Pancreas (tissue), 10 donors: ENCODE measurements around the gene GPR155. TPM values are rescaled to one million over a fixed set of nuclear protein-coding genes. Genes with fewer than 3 reads are reported as not detected.
"Not testable (repeated sequence)": the region's sequence is repeated elsewhere in the genome, so short reads cannot be mapped to it uniquely, and the experiment has no call there.

ENCODE experiments used
- ATAC-seq, 4 donors: fragments of 200-7000 bp; cut with Tn5 transposase; one replicate each; pipeline versions ENCODE4 v1.8.0 to v1.9.1; 2020; ENCODE audit warnings: mild to moderate bottlenecking in 4 of 4, moderate library complexity in 4 of 4
- DNase-seq, 6 donors: peaks; one replicate each; pipeline ENCODE4 v3.0.0-alpha.2; 2020
- FAIRE-seq: peaks from 2 replicates; lab custom pipeline; 2012; peaks lifted over from hg19 to GRCh38; lab: Jason Lieb, UNC
- H3K27ac ChIP-seq, 4 donors: fragments of 200-600 bp; sonication (generic); 1 replicate in 3 of 4; 2 replicates in 1 of 4; pipeline versions ENCODE4 v1.5.0 to v1.8.0; 2020
- H3K27me3 ChIP-seq, 4 donors: fragments of 200-600 bp; one replicate each; pipeline ENCODE4 v1.8.0; 2021
- H3K36me3 ChIP-seq, 3 donors: fragments of 200-600 bp; sonication (generic) in 1 of 3; one replicate each; pipeline versions ENCODE4 v1.5.0 to v1.8.0; 2020 to 2021
- H3K4me1 ChIP-seq, 3 donors: fragments of 200-600 bp; one replicate each; pipeline ENCODE4 v1.8.0; 2021
- H3K4me3 ChIP-seq, 4 donors: fragments of 200-600 bp; sonication (generic) in 2 of 4; one replicate each; pipeline versions ENCODE4 v1.5.0 to v1.8.0; 2020 to 2021
- H3K9me3 ChIP-seq, 4 donors: fragments of 200-600 bp; one replicate each; pipeline ENCODE4 v1.8.0; 2021
- whole genome bisulfite sequencing, 2 donors: extraction: QIAGEN DNeasy Blood & Tissue Kit; methylation state at CpG; one replicate each; pipeline ENCODE4 v1.1.7; 2013; 5-methylcytosine and 5-hydroxymethylcytosine counted together
- intact Hi-C, 3 donors: fragments of 100-400 bp; cut with DNase I; formaldehyde crosslinking; loops; one replicate each; pipeline versions ENCODE4 v1.11.1 to v1.14.2; 2022
- polyA plus RNA-seq, 2 donors: library from polyadenylated mRNA; stranded (reverse); fragments of 200-250 nt; gene quantifications; one replicate each; pipeline ENCODE4 v1.2.3, GENCODE V29; 2013
- total RNA-seq, 6 donors: library from RNA; stranded (reverse); fragmentation: NEBNext Ultra II Directional in 4 of 6; extraction: Animal tissue kit (Norgen Biotek cat#: 25700) in 4 of 6; gene quantifications; one replicate each; pipeline versions ENCODE4 v1.2.1 to v1.2.4, GENCODE V29; 2021 to 2023
- TF ChIP-seq, protein P1 (sequence below), 4 donors: fragments of 200-600 bp; sonication (generic) in 3 of 4; IDR thresholded peaks; one replicate each; pipeline versions ENCODE4 v1.5.0 to v1.8.0; 2021; ENCODE audit warnings: antibody characterized with exemption in 4 of 4
- donor health status: healthy with polysubstance abuse.
- donor health status: DM: no; HTN: no; CAD: no; lungs with moderate emphysema.
- donor health status: DM: no; HTN: no; CAD: no.
- donor health status: control.
- donor health status: control.
- donor health status: Bipolar disorder and iron deficiency.
- donor health status: DM: yes; HTN: yes; CAD: no.
- donor health status: DM: no; HTN: no; CAD: no.
- donor health status: DM: no; HTN: no; CAD: no.
- donor health status: DM: yes; HTN: yes; CAD: no.

The GPR155 gene
- total and polyA plus RNA-seq, 8 donors: 2.4 to 11.5 (median 7.8) TPM

GRCh38 chr2:174492963-174493431 lies 6.2 kb upstream of the GPR155 start:
- Histone ChIP-seq H3K4me1 (peaks cover 0 to 10% (median 5%) of the 10 kb centered on the region in 3 donors), H3K27me3 (no peaks in the 10 kb centered on the region), H3K4me3 (no peak overlapping the region), H3K27ac (peak overlapping the region in 1 of 4 donors; percentile 50), H3K9me3 (no peaks in the 10 kb centered on the region), H3K36me3 (no peaks in the 10 kb centered on the region)
- no peak for DNase-seq
- 88 to 95% methylated on average over 7 of the region's 7 CpGs for WGBS, 2 donors
- peak in 2 of 4 donors; percentile 41 to 65 for ATAC-seq
- no peak for FAIRE-seq
- TF ChIP-seq, protein P1, sequence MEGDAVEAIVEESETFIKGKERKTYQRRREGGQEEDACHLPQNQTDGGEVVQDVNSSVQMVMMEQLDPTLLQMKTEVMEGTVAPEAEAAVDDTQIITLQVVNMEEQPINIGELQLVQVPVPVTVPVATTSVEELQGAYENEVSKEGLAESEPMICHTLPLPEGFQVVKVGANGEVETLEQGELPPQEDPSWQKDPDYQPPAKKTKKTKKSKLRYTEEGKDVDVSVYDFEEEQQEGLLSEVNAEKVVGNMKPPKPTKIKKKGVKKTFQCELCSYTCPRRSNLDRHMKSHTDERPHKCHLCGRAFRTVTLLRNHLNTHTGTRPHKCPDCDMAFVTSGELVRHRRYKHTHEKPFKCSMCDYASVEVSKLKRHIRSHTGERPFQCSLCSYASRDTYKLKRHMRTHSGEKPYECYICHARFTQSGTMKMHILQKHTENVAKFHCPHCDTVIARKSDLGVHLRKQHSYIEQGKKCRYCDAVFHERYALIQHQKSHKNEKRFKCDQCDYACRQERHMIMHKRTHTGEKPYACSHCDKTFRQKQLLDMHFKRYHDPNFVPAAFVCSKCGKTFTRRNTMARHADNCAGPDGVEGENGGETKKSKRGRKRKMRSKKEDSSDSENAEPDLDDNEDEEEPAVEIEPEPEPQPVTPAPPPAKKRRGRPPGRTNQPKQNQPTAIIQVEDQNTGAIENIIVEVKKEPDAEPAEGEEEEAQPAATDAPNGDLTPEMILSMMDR (IDR thresholded peaks at IDR 0.05): no peak
- intact Hi-C loops: no loop called here

DNA sequence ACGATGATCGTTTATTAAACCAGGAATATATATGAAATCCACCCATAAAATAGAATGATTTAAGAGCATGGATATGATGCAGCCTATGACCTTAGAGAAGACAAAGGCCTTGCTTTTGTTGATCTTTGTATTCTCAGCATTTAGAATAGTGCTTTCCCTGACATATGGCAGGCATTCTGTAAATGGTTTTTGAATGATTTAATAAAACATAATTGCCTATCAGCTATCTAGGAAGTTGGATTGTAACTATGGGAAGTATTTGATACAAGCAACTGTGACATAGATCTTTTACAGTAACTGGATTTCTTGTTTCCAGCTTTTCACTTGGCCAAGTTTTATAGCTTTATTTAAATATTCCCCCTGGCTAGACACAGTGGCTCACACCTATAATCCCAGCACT lies 5.1 kb upstream of the GPR155 start:
- Histone ChIP-seq H3K36me3 (no peaks in the 10 kb centered on the region), H3K27me3 (no peaks in the 10 kb centered on the region), H3K4me3 (no peak overlapping the region), H3K9me3 (no peaks in the 10 kb centered on the region), H3K27ac (no peak overlapping the region), H3K4me1 (peaks cover 0 to 10% (median 5%) of the 10 kb centered on the region in 3 donors)
- no peak for FAIRE-seq
- DNase-seq: no peak
- TF ChIP-seq, protein P1 (IDR thresholded peaks at IDR 0.05): no peak
- ATAC-seq: no peak
- intact Hi-C loops: no loop called here
- 89 to 96% methylated on average over 2 of the region's 2 CpGs for WGBS, 2 donors

- ATAC-seq (no peak), DNase-seq (no peak), FAIRE-seq (no peak)
- Histone ChIP-seq H3K36me3 (no peaks in the 10 kb centered on the region), H3K27ac (no peak overlapping the region), H3K4me1 (peaks cover 0 to 11% (median 0%) of the 10 kb centered on the region in 3 donors), H3K27me3 (no peaks in the 10 kb centered on the region), H3K4me3 (no peak overlapping the region), H3K9me3 (no peaks in the 10 kb centered on the region)
- WGBS, 2 donors: 72 to 80% methylated on average over 3 of the region's 3 CpGs
- TF ChIP-seq, protein P1 (IDR thresholded peaks at IDR 0.05): no peak
- intact Hi-C loops: no loop called here
Measured at GRCh38 chr2:174490051-174490450, 3.2 kb upstream of the GPR155 start.

DNA sequence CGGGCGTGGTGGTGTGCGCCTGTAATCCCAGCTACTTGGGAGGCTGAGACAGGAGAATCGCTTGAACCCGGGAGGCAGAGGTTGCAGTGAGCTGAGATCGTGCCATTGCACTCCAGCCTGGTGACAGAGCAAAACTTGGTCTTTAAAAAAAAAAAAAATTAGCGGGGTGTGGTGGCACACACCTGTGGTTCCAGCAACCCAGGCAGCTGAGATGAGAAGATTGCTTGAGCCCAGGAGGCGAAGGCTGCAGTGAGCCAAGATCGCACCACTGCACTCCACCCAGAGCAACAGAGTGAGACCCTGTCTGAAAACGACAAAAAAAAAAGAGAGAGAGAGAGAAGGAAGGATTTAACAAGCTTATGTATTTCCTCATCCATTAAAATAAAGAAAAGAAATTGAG lies 2.7 kb upstream of the GPR155 start:
- intact Hi-C loops, DNase-seq, H3K36me3 ChIP-seq, FAIRE-seq, H3K27ac ChIP-seq, H3K4me3 ChIP-seq, H3K9me3 ChIP-seq, H3K27me3 ChIP-seq, ATAC-seq: not testable (repeated sequence)
- 90 to 92% methylated on average over 7 of the region's 10 CpGs for WGBS, 2 donors
- peaks cover 0 to 16% (median 2%) of the 10 kb centered on the region in 3 donors for H3K4me1 ChIP-seq

DNA sequence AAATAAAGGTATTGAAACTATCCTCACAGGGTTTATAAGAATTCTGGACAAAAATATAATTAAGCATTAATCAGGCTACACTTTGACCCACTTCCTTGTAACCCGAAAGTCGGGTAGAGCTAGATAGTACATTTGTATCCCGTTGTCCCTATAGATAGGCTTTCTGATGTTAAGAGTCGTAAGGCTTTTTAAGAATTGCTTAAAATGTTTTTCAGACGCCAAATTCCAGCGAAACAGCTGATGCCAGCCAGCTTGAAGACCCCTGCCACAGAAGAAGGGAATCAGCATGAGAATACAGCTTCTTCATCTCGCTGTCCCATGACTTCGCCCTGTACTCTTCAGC lies 962 bp upstream of the GPR155 start:
- H3K4me1 ChIP-seq: peaks cover 0 to 10% (median 7%) of the 10 kb centered on the region in 3 donors
- H3K27ac ChIP-seq: peak overlapping the region; percentile 58 to 91 (median 83)

More for the DNA sequence above, 962 bp upstream of the GPR155 start:
- ATAC-seq (no peak), FAIRE-seq (no peak), DNase-seq (no peak)
- Histone ChIP-seq H3K4me3 (peak overlapping the region in 3 of 4 donors; percentile 38 to 86 (median 84)), H3K9me3 (no peaks in the 10 kb centered on the region), H3K27me3 (no peaks in the 10 kb centered on the region), H3K36me3 (no peaks in the 10 kb centered on the region)
- TF ChIP-seq, protein P1 (IDR thresholded peaks at IDR 0.05): no peak
- intact Hi-C loops: no loop called here
- WGBS, 2 donors: 90 to 96% methylated on average over 8 of the region's 8 CpGs
